Loucy (cell line): ENCODE data around the gene SAMD14.

Experiments used
- EZH2phosphoT487 ChIP-seq: fragments of 200-600 bp; IDR thresholded peaks from 2 replicates; pipeline ENCODE4 v1.6.1; 2018; ENCODE audit warnings: antibody characterized with exemption, mild to moderate bottlenecking, moderate library complexity, borderline replicate concordance
- TF ChIP-seq, protein P1 (sequence below): fragments of 200-600 bp; sonication (generic); conservative IDR thresholded peaks from 2 replicates; pipeline ENCODE4 v1.5.1; 2014; ENCODE audit warnings: mild to moderate bottlenecking, antibody characterized with exemption, low read length

DNA sequence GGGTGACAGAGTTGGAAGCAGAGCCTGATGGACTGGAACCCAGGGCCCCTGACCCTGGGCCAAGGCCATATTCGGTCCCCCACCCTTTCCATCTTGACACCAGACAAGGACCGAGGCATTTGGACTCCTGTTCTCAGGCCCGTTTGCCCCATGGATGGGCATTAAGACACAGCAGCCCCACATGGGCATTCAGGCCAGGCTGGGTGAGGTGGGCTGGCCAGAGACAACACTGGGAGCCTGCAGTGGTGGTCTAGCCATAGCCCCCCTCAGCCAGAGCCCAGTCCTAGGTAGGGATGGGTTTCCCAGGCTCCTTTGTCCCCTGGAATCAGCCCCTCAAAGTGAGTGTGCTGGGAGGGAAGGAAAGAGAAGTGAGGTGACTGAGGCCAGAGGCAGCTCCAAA lies 33.2 kb downstream of the SAMD14 start:
- TF ChIP-seq, protein P1, sequence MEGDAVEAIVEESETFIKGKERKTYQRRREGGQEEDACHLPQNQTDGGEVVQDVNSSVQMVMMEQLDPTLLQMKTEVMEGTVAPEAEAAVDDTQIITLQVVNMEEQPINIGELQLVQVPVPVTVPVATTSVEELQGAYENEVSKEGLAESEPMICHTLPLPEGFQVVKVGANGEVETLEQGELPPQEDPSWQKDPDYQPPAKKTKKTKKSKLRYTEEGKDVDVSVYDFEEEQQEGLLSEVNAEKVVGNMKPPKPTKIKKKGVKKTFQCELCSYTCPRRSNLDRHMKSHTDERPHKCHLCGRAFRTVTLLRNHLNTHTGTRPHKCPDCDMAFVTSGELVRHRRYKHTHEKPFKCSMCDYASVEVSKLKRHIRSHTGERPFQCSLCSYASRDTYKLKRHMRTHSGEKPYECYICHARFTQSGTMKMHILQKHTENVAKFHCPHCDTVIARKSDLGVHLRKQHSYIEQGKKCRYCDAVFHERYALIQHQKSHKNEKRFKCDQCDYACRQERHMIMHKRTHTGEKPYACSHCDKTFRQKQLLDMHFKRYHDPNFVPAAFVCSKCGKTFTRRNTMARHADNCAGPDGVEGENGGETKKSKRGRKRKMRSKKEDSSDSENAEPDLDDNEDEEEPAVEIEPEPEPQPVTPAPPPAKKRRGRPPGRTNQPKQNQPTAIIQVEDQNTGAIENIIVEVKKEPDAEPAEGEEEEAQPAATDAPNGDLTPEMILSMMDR = no peak
- no peak for TF ChIP-seq EZH2phosphoT487
